Gastrocnemius medialis (tissue), 4 donors: ENCODE data around the gene ATG7.

ENCODE experiments used
- CTCF ChIP-seq, 5 experiments: fragments of 450-650 bp in 3 of 5; fragments of 200-600 bp in 2 of 5; sonication (generic) in 2 of 5; IDR thresholded peaks in 4 of 5; conservative IDR thresholded peaks in 1 of 5; 1 replicate in 4 of 5; 2 replicates in 1 of 5; pipeline ENCODE4 v1.5.1; 2016 to 2019; ENCODE audit warnings: antibody characterized with exemption in 5 of 5, mild to moderate bottlenecking in 3 of 5, moderate library complexity in 3 of 5
- POLR2A ChIP-seq, 2 donors: fragments of 450-650 bp; IDR thresholded peaks; one replicate each; pipeline ENCODE4 v1.6.1; 2017; ENCODE audit warnings: antibody characterized with exemption in 2 of 2, mild to moderate bottlenecking in 2 of 2, moderate library complexity in 2 of 2

- TF ChIP-seq CTCF (IDR thresholded peaks at IDR 0.05 in 4 of 5, conservative IDR thresholded peaks at IDR 0.05 in 1 of 5) = no peak
- TF ChIP-seq POLR2A (IDR thresholded peaks at IDR 0.05) = no peak
These were observed 28.8 kb downstream of the ATG7 start for GRCh38 chr3:11300970-11301369.
